ENCODE measurements around the gene ABCF2.

The ABCF2 gene

GRCh38 chr7:151228024-151228866 lies 1.2 kb upstream of the ABCF2 start:
- TF ChIP-seq CTCF (IDR thresholded peaks at IDR 0.05; ENCODE audit: borderline replicate concordance, control extremely low read depth, extremely low read depth, insufficient read depth, missing control alignments) = no peak
- in situ Hi-C loops (cut with MboI; ENCODE audit: low sequenced_read_pairs, unreplicated experiment) = no loop called here
- DNase-seq (ENCODE audit: low spot score) = no peak

DNA sequence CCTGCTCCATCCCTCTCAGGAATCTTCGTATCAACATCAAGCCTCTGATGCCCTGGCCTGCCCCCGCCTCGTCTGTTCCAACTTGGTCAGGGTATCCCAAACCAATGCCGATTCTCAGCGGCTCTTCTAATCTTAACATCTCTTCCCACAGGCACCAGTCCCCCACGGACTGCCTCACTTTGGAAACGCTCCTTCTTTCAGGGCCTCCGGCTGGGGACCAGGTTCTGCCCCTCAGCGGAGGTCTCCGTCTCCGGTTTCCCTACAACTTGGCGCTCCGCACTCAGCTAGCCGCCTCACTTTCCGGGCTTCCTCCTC lies 488 bp downstream of the ABCF2 start:
- in situ Hi-C loops (cut with MboI; ENCODE audit: low sequenced_read_pairs, unreplicated experiment) = no loop called here
- no peak for TF ChIP-seq CTCF (IDR thresholded peaks at IDR 0.05; ENCODE audit: borderline replicate concordance, control extremely low read depth, extremely low read depth, insufficient read depth, missing control alignments)
- DNase-seq (ENCODE audit: low spot score) = no peak

- DNase-seq (ENCODE audit: low spot score) = no peak
- in situ Hi-C loops (cut with MboI; ENCODE audit: low sequenced_read_pairs, unreplicated experiment) = no loop called here
- no peak for TF ChIP-seq CTCF (IDR thresholded peaks at IDR 0.05; ENCODE audit: borderline replicate concordance, control extremely low read depth, extremely low read depth, insufficient read depth, missing control alignments)
Measured at GRCh38 chr7:151225948-151226510, 976 bp downstream of the ABCF2 start.

- in situ Hi-C loops (cut with MboI; ENCODE audit: low sequenced_read_pairs, unreplicated experiment) = no loop called here
- no peak for TF ChIP-seq CTCF (IDR thresholded peaks at IDR 0.05; ENCODE audit: borderline replicate concordance, control extremely low read depth, extremely low read depth, insufficient read depth, missing control alignments)
- no peak for DNase-seq (ENCODE audit: low spot score)
Measured at GRCh38 chr7:151223728-151224127, 3.3 kb downstream of the ABCF2 start.

DNA sequence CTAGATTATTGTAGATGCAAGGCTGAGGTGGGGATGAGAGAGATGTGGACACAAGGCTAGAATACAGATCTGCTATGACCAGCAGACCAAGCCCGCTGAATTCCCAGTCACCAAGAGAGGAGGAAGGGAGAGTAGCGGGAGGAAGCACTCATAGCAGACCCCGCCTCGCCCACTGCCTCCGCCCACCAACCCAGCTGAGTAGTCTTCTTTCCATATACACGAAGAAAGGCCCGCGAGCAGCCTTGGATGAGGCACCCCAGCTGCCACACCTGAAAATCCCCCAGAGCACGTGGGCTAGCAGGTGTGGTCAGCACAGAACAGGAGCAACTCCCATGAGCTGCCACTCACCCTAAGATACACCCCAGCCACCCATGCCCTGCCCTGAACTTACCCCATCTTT lies 8.8 kb downstream of the ABCF2 start:
- in situ Hi-C loops (cut with MboI; ENCODE audit: low sequenced_read_pairs, unreplicated experiment) = no loop called here
- no peak for TF ChIP-seq CTCF (IDR thresholded peaks at IDR 0.05; ENCODE audit: borderline replicate concordance, control extremely low read depth, extremely low read depth, insufficient read depth, missing control alignments)
- DNase-seq (ENCODE audit: low spot score) = no peak

DNA sequence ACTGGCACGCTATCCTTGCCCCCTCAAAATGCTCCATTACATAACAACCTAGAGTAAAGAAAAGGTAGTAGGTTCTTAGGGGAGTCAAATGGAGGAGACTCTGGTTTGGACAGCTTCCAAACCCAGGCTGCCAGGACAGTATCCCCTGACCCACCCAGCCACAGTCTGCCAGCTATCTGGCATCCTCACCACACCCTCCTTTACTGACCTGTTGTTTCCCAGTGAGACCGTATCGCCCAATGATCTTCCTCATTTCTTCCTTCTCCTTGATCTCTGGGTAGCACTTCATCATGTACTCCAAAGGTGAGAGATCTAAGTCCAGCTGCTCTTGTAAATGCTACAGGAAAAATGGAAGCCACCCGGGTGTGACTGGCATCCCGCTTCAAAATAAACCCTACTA lies 11.6 kb downstream of the ABCF2 start:
- TF ChIP-seq CTCF (IDR thresholded peaks at IDR 0.05; ENCODE audit: borderline replicate concordance, control extremely low read depth, extremely low read depth, insufficient read depth, missing control alignments) = no peak
- in situ Hi-C loops (cut with MboI; ENCODE audit: low sequenced_read_pairs, unreplicated experiment) = no loop called here
- DNase-seq (ENCODE audit: low spot score) = no peak
